GM19351 (cell line): ENCODE data around the gene DCDC2.
"Not testable (repeated sequence)": the region's sequence is repeated elsewhere in the genome, so short reads cannot be mapped to it uniquely, and the experiment has no call there.

Experiments used
- ATAC-seq: cut with Tn5 transposase; IDR thresholded peaks from one replicate; pipeline ENCODE4 v1.9.1; 2021; ENCODE audit warnings: mild to moderate bottlenecking, moderate library complexity; ENCODE audit not compliant: unreplicated experiment

Gene DCDC2

GRCh38 chr6:24154121-24154520 is 203.7 kb downstream of the DCDC2 start:
- ATAC-seq = no peak

GRCh38 chr6:24152014-24152413 is 205.8 kb downstream of the DCDC2 start:
- no peak for ATAC-seq

GRCh38 chr6:24149836-24150235 is 208.0 kb downstream of the DCDC2 start:
- no peak for ATAC-seq

- ATAC-seq = no peak
Measured at GRCh38 chr6:24149296-24149695, 208.6 kb downstream of the DCDC2 start.

- ATAC-seq = no peak
Measured at GRCh38 chr6:24148684-24149083, 209.2 kb downstream of the DCDC2 start.

GRCh38 chr6:24148154-24148570 is 209.7 kb downstream of the DCDC2 start:
- ATAC-seq = no peak

GRCh38 chr6:24147511-24148153 is 210.2 kb downstream of the DCDC2 start:
- ATAC-seq = no peak

- ATAC-seq = no peak
Measured at GRCh38 chr6:24146871-24147270, 211.0 kb downstream of the DCDC2 start.

GRCh38 chr6:24145690-24146131 is 212.1 kb downstream of the DCDC2 start:
- ATAC-seq = no peak

GRCh38 chr6:24142733-24143132 is 215.1 kb downstream of the DCDC2 start:
- ATAC-seq = not testable (repeated sequence)

GRCh38 chr6:24140591-24140990 is 217.3 kb downstream of the DCDC2 start:
- no peak for ATAC-seq

GRCh38 chr6:24139639-24140038 is 218.2 kb downstream of the DCDC2 start:
- ATAC-seq = no peak

- ATAC-seq = no peak
Measured at GRCh38 chr6:24139080-24139479, 218.8 kb downstream of the DCDC2 start.

GRCh38 chr6:24131751-24132150 is 226.1 kb downstream of the DCDC2 start:
- no peak for ATAC-seq

- ATAC-seq = no peak
Measured at GRCh38 chr6:24127316-24127715, 230.5 kb downstream of the DCDC2 start.

GRCh38 chr6:24126586-24127192 is 231.2 kb downstream of the DCDC2 start:
- peak; percentile 78 for ATAC-seq

- ATAC-seq = peak; percentile 53
Measured at GRCh38 chr6:24125980-24126379, 231.9 kb downstream of the DCDC2 start, which contains the start of gene NRSN1. Gene NRSN1 (plus strand): TSS chr6:24126215. CDS start chr6:24134328, 8,113 bp downstream.

GRCh38 chr6:24122139-24122538 is 235.7 kb downstream of the DCDC2 start:
- no peak for ATAC-seq
